ENCODE results near the gene OXGR1.
"Not testable (repeated sequence)": the region's sequence is repeated elsewhere in the genome, so short reads cannot be mapped to it uniquely, and the experiment has no call there.

OXGR1 gene

DNA sequence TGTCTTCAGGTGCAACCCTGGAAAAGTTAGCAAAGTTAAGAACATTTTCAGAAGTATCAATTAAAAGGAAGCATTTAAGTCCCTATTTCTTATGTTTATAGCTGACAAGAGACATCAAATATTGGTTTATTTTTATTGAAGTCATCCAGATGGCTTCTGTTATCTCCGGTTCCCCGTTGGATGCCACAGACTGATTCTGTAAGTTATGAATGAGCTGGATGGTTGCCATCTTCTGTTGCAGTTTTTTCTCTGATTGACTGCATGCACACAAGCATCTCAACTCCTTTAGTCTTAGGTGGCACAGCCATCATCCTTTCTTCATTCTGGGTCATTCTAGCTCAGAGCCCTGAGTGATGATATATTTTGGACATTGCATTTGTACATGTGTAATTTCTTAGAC, 10.6 kb upstream of the OXGR1 start:
- DNase-seq = no peak

DNA sequence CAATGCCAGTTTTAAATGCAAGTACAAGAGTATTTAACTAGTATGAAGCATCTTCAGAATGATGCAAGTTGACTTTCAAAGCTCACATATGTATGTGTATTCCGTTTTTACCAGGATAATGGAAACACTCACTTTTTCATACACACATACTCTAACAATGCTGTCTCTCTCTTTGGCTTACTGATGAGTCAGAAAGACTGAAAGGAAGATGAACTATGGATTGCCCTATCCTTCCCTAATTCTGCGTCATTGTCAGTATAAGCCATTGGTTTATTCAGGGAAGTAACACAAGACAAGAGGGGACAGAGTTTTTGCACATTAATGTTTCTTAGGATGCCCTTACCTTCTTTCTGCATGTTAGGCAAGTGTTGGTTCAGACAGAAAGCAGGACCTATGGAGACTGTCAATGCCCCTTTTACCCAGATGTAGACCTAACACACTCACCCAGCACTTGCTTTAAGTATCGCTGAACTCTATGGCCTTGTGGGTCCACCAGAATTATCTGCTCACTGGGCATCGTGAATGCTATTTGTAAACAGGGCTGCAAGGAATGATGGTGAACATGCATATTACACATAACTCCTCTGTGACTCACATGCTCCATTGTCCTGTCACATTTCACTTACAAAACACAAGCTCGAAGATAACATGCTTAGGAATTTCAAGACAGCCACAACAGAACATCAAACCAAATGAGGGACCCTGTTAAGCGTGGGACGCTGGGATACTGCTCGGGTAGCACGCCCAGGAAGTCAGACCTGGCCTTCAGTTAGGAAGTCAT, 10.0 kb upstream of the OXGR1 start:
- no peak for DNase-seq

DNA sequence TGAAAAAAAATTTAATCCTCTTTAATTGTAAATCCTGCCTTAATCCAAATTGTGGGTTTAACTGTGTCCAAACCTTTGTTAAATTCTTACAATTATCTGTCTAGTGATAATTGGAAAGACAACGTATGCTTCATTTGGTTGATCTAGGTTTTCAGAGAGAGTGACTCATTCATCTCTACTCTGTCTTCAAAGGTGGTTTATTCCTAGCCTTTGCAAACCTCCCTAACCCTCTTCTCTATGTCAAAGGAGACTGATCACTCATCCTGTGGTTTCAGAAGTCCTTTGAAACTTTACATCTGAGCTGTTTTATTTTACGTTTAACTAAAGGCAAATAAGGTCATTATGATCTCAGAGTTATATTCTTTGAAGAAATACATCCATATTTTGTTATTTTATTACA, 8.8 kb upstream of the OXGR1 start:
- no peak for DNase-seq

DNA sequence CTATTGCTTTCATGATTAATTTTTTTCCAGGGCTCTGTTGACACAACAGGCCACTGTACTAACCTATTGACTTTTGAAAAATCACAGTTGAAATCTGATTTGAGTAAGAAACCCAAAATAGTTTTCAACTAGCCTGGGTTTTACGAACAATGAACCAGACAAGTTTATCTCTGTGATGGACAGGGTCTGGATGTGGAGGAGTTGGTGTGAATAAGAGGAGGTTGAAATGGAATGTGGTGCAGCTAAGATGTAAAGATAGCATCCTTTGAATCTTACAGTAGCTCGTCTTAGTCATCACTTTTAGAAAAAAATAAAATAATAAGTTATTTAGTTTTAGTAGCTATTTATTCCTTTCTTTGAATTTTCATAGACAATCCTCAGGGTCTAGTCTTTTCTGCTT, 8.3 kb upstream of the OXGR1 start:
- no peak for DNase-seq

DNA sequence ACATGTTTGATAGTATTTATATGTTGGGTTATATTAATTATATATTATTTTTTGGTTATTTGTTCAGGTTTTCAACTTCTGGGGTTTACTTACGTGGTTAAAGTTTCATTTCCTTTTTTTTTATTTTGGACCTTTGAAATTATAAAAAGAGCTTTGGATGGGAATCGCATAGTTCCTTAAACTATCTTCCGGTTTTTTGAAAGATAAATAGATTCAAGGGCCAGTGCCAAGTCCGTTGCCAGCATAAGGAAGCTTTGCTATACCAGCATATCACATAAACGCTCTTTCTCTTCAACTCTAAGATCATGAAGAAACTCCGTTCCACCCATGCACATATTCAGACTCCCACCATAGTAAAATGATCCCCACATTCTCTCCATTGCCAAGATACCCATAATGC, 7.4 kb upstream of the OXGR1 start:
- DNase-seq = no peak

DNA sequence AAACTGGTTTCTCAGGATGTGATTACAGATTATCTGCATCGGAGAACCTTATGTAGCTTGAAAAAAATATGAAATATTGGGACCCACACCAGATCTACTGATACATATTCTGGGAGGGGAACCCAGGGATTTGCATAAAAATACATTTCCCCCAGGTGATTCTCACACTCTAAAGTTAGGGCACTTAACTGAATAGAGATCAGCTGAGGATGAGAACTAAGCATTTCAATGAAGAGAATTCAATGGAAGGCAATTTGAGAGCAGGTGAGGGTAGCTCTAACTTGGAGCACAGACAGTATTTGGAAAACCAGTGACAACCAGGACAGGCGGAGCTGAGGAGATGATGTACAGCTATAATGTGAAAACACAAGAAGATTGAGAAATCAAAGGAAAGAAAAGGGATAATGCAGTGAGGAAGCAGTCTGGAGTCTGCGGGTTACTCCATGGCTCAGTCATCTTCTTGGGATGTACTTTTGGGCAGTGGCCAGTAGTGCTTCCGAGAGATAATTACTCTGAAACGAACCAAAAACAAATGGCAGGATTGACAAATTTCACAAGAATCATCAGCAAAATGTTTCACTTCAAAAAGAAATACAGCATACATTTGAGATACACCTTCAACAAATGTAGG, 6.1 kb upstream of the OXGR1 start:
- no peak for DNase-seq

DNA sequence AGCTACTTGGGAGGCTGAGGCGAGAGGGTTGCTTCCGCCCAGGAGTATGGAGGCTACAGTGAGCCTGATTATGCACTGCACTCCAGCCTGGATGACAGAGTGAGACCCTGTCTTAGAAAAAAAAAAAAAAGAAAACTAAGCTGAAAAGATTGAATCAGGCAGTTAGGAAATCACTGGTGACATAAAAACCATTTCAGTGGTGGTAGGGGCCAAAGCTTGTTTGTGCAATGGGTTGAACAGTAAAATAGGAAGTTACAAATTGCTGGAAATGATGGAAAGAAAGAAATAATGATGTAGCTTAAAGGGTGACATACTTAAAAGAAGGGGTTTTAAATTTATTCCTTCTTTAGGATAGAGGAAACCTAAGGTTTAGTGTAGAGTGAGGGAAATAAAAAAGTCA, 4.8 kb upstream of the OXGR1 start:
- no peak for DNase-seq

DNA sequence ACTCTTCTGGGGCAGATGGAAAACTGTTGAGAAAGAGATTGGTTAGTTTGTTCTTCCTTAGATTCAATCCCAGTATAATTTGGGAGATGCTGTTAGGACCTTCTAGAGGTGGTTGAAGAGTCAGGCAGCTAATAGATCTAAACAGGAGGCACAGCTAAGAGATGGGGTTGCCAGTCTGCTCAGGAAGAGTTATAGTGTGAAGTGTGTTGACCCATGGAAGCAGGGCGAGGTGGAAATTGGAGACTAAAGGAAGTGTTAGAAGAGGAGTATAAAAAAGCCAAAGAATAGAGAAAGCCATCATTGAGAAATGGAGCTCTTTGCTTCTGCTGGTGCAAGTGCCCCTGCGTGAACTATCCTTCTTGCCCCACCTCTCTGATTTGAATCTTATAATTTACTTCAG, 3.8 kb upstream of the OXGR1 start:
- no peak for DNase-seq

DNA sequence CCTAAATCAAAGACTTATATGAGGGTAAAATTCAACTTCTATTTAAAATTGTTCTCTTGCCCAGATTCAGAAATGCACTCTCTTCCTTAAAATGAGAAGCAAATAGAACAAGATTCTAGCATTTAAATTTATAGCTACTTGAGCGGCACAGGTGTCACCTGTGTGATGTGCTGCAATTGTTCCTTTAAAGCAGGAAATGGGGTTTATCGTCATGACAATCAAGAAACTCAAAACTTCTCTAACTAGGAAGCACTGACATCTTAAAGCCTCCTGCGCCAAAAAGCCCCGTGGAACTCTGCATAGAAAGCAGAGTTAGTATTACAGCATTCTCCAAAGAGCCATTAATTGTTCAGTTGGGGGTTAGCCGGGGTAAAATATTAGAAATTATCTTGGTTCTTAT, 2.6 kb upstream of the OXGR1 start:
- DNase-seq = no peak

DNA sequence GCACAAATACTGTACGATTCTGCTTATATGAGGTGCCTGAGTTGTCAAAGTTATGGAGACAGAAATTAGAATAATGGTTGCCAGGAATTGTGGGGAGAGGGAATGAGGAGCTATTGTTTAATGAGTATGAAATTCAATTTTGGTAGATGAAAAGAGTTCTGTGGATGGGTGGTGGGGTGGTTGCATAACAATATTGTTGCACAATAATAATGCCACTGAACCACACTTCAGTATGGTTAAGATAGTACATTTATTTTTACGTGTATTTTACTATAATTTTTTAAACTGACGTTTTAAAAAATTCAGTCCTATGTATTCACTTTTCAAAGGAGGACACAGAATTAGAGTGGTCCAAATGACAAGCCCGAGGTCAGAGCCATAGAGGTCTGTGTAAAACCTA, 1.8 kb upstream of the OXGR1 start:
- DNase-seq = no peak

DNA sequence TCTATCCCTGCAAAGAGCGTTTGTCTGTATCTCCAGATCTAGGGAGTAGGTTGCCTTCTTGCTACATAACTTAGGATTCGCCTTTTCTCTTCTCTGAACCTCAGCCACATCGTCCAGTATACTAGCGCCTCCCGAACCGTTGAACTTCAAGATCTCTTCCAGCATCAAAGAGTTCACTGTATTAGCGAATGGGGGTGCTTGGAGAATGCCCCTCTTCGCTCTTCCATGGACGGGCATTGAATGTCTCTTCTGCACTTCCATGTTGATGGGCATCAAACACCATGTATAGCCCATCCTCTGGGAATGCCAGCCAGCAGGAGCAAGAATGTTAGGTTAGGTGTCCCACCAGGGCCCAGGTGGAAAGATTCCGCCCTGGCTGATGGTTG, 575 bp upstream of the OXGR1 start:
- no peak for DNase-seq

DNA sequence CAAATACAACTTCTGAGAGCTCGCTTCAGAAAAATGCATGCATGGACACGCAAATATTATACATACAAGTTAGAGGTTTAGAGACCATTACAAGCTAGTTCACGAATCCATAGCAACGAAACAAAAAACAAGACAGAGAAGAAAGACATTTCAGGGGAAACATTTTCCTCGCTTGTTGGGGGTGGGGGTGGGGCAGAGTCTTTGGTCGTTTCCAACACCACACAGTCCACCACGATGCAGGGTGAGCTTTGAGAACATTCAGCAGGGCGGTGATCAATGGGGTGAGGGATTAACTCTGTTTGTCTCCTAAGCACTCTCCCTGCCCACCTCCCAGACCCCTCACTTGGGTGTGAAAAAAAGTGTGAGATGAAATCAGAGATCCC, 651 bp downstream of the OXGR1 start:
- no peak for DNase-seq

DNA sequence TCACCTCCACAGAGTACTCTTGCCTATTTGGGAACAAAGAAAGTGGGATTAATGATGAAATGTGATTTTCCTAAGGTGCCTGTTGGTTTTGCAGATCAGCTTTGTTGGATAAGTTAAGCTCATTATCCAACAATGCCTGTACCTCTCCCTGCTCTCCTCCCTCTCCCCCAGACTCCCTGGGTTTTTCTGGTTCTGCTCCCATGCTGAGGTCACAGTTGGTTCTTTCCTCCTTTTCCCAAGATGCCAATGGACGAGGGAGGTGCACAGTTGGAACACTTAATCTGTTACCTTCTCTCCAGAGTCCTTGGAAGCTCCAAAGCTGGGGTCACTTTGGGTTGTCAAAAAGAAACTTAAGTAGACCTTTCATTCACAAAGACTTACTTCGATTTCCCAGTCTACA, 1.6 kb downstream of the OXGR1 start:
- no peak for DNase-seq

DNA sequence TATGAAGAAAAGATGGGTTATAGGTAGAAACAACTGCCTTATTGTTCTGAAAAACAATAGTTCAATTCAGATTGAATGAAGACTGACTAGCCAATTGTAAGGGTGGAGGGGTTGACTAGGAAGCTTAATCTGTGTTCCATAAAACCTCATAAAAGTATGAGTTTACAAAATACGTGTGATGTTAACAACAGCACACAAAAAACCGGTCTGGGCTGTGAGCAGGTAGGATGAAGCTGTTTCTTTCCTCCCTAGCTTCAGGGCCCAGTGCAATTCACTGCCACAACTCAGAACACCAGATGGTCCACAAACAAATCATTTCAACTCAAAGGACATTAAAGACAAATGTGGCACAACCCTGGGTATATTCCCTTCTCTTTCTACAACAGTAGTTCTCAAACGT, 3.2 kb downstream of the OXGR1 start:
- DNase-seq = no peak

DNA sequence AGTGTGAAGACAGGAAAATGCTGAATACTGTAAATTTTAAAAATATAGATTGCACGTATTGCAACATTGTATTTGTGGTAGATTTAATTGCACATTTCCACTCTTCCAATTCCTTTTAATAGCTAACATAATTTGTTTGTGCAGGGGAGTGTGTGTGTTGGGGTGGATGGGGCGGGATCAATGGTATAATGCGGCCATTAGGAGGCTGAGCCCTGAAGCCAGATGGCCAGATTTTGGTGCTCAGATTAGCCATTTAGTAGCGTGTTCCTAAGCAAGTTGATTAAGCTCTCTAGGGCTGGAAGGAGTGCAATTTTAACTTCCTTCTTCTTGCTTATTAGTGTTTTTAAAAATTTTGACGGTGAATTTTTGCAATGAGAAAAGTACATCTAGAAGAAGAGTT, 5.8 kb downstream of the OXGR1 start:
- DNase-seq = no peak

DNA sequence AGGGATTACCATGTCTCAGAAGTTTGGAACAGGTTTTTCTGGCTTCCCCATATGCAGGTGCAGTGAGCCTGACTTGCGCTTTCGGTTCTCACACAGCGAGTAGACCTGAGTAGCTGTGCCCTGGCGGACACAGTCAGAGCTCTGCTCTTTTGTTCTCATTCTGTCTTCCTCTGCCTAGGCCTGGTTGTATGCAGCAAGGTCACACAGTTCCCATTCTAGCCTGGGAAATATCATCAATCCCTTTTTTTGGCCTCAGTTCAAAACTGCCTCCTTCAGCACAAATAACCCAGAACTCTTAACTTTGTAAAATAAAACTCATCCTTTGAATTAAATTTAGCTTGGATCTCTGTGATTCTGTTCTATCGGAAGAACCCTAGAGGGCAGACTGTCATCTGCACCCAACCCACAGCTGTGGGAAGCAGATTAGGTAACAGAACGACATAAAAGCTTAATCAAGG, 10.2 kb downstream of the OXGR1 start:
- no peak for DNase-seq

DNA sequence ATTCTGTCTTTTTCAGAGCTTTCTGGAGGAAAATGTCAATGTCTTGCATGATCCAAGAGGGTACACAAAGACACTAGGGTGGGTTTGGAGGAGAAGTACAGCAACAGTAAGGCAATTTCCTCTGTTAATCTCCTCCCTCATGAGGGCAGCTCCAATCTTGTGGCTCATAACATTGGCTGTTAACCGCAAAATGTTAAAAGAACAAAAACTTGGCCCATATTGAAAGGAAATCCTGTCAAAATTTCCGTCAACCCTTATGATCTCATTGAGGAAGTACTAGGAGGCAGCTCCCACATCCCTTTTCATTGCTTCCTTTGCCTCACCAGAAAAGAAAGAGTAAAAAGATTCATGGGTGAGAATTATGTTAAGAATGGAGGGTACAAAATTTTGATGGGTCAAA, 11.6 kb downstream of the OXGR1 start:
- no peak for DNase-seq

DNA sequence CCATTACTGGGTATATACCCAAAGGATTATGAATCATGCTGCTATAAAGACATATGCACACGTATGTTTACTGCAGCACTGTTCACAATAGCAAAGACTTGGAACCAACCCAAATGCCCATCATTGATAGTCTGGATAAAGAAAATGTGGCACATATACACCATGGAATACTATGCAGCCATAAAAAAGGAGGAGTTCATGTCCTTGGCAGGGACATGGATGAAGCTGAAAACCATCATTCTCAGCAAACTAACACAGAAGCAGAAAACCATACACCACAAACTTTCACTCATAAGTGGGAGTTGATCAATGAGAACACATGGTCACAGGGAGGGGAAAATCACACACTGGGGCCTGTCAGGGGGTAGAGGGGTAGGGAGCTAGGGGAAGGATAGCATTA, 14.4 kb downstream of the OXGR1 start:
- DNase-seq = not testable (repeated sequence)

DNA sequence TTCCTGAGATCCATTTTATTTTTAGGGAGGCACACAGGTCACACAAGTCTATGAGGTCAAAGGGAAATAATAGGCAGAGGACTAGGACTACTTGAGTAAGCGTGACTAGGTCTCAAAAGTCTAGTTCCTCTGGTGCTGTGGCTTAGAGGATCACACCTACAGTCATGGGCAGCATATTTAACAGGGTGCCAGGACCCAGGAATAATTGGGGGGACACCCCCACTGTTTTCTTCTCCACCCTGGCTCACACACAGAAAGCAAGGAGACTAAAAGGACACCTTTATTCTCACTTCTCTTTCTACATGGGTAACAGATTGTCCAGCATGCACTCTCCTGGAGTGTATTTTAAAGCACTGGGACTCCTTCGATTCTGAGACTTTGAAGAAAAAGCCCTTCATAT, 26.2 kb downstream of the OXGR1 start:
- no peak for DNase-seq

DNA sequence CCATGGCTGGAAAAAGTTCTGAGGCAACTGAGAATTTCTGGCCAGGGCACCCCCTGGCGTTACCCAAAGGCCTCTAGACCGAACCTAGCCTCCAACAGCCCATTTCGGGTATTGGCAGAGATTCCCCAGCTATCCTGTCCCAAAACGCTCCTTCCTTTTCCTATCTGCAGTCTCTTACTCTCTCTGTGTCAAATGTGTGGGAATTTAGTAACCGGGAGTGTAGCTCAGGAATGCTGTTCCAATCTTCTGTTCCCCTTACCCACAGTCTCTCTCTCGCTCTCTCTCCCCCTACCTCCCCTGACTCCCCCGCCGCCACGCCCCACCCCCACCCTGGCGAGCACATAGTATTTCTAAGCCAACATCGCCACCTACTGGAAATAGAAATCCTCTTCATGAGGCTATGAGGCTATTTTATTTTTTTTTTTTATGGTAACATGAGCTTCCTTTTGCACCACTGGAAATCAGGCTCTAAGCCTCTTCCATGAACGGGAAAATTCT, 27.0 kb downstream of the OXGR1 start:
- no peak for DNase-seq

DNA sequence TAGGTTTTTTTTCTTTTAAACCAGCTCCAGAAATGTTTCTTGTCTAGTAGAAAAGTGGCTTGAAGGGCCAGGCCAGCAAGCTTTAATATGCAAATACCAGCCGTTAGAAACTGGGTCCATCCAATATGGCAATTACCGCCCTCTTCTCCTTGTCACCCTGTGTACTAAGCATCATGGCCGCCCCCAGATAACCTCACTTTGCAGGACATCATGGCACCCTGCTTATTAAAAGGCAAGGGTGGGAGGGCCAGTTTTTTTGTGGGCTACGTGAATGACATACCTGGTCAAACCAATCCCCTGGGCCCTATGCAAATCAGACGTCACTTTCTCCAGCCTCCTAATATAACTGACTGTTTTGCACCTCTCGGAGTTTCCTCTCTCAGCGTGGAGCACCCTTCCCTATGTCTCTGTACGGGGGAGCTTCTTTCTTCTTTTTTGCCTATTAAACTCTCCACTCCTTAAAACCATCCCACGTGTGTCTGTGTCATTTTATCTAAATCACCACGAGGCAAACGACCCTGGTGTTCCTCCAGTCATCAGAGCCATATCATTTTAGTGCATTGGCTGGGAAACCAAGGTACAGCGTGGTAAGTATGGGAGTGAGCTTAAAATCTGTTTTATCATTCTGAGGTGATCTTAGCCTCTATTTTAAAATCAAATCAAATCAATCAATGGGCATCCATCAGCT, 27.7 kb downstream of the OXGR1 start:
- no peak for DNase-seq

DNA sequence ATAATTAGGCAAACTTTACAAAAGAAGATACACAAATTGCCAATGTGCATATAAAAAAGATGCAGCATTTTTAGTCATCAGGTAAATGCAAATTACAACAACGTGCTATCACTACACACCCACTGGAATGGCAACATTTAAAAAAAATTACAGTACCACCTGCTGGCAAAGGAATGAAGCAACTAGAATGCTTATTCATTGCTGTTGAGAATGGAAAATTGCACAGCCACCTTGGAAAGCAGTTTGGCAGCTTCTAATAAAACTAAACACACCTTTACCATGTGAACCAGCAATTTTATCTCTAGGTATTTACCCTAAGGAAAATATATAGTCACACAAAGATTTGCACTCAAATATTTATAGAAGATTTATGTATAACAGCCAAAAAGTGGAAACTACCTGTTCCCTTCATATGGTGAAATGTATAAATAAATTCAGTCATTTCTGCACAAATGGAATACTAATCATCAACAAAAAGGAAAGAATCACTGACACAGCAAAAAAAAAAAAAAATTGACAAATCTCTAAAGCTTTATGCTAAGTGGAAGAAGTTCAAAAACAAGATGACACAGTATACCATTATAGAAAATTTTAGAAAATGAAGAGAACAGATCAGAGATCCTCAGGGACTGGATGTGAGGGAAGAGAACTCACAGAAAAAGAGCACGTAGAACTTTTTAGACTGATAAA, 30.3 kb downstream of the OXGR1 start:
- no peak for DNase-seq

DNA sequence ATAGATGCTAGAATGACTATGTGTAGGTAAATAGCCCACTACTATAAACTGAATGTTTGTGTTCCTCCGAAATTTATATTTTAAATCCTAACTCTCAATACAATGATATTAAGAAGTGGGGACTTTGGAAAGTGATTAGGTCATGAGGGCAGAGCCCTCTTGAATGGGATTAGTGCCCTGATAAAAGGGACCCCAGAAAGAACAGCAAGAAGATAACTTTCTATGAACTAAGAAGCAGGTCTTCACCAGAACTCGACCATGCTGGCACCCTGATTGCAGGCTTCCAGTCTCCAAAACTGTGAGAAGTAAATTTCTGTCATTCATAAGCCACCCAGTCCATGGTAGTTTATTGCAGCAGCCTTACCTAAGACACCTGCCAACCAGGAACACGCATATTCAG, 33.9 kb downstream of the OXGR1 start:
- no peak for DNase-seq

All from bone marrow (tissue), 2 donors.